HG03097 (cell line): ENCODE results near the gene PYGO2.
A peak's percentile ranks its signal among the peaks of the same experiment; 100 is the strongest.
"Not testable (repeated sequence)": the region's sequence is repeated elsewhere in the genome, so short reads cannot be mapped to it uniquely, and the experiment has no call there.

Source experiments
- ATAC-seq: cut with Tn5 transposase; IDR thresholded peaks from one replicate; pipeline ENCODE4 v1.9.1; 2021; ENCODE audit not compliant: unreplicated experiment, low FRiP score

Gene PYGO2

DNA sequence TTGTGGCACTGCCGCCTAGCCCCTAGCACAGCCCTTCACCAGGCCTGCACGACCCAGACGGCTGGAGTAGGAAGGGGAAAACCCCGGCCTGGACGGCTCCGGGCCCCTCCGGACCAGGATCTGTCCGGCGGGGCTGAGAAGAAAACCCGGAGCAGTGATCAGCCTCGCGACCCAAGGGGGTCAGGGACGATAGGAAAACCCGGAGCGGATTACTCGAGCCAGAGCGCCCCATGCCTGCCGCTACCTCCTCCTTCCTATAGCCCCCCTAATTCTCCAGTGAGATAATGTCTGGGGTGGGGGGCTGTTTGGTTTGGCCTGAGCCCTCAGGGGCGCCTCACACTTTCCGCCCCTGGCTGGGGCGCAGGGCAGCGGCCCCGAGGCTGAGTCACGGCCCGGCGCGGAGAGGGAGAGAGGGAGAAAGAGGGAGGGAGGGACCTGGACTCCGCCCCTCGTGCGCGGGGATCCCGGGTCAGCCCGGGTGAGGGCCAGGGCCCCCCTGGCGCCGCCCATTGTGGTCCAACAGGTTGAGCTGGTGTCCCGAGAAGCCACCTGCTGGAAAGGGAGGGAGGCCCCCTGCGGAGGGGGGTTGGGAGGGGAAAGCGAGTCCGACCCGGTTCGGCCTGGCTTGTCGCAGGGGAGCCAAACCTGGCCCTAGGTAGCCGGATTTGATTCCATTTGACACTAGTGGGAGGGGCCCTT lies 39.3 kb upstream of the PYGO2 start:
- ATAC-seq, result peak; percentile 35

DNA sequence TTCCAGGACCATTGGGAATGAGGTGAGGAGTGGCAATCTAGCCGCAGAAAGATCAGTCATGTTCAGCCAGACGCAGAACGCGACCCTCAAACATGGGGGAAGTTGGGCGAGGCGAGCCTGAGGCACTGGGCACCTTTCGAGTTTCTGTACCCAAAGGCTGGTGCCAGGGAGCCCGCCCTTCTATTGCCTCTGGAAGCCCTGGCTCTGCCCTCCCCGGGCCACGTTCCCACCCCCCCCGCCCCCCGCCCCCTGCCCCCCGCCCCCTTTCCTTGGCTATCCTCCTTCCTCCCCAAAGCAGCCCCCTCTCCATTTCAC lies 38.8 kb upstream of the PYGO2 start:
- ATAC-seq, result no peak

DNA sequence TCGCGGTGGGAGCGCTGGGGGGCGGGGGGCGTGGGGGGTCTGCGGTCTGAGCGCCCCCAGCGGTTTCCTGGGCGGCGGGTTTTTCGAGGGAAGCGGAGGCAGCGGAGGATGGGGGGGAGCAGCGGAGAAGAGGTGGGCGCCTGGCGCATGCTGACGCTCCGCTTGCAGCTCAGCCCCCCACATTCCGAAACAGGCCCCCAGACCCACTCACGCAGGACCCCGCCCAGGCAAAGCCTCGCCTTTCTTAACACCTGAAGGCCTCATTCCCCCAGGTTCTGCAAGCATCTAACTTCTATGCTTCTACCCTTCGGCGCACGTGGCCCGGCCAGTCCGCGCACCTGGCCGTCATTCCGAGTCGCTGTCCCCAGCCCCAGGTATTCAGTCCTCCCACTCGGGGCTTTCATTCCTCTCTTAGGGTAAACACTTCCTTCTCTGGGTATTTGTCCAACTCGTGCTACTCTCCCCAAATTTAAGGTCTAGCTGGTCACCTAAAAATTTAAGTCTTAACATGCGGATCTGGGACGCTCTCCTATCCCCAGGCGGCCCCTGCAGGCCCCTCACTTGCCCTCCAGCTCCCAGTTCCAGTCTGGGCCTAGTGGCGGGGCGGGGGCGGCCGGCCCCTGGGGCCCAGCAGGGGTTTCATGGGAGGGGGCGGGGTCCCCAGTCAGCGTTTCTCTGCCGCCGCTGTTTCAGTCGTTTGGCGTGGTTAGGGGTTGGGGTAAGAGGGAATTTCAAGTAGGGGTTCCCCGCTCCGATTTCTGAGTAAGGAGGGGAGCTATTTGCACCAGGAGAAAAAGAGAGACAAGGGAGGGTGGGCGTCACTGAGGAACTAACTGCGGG lies 38.2 kb upstream of the PYGO2 start:
- no peak for ATAC-seq

DNA sequence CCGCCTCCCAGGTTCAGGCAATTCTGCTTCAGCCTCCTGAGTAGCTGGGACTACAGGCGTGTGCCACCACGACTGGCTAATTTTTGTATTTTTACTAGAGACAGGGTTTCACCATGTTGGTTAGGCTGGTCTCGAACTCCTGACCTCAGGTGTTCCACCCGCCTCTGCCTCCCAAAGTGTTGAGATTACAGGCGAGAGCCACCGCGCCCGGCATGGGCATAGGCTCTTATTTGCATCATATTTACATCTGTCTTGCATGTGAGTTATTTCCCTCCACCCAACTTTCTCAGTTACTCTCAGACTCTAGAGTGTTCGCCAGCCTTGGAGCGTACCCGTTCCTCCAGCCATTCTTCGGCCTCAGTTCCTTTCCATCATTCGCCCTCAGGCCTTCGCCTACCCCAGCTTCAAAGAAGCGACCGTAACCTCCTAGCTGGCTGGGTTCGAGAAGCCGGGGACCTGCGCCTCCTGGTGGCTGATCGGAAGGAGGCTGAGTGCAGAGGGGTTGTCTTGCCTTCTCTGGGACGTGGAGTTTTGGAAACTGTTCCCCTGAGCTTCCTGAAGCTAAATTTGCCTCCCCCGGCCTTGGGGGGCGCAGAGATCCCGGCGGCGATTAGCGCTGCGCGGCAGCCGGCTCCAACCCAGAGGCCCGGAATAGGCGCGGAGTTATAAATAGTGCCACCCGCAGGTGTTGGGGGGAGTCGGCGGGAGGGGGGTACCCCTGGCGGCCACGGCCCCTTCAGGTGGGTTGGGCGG lies 37.4 kb upstream of the PYGO2 start:
- ATAC-seq, result no peak

DNA sequence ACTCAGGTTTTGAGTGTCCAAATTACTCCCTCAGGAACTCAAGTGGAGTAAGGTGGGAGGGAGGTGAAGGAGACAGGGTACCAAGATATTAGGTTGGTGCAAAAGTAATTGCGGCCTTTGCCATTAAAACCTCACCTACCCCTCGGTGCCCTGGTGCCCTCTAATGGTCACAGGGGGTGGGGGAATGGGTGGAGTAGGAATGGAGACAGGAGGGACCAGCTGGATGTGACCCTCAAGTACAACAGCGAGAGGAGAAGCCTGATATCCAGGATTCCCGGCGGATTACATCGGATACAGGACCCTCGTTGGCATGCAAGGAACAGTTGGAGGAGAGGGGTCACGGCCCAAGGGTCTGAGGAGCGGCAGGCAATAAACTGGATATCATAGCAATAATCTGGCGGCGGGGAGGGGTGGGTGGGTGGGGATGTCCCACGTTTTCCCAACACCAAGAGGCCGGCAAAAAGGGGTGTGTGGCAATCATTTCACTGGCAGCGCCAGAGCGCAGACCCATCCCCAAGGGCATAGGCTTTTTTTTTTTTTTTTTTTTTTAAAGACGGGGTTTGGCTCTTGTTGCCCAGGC lies 36.7 kb upstream of the PYGO2 start:
- no peak for ATAC-seq

DNA sequence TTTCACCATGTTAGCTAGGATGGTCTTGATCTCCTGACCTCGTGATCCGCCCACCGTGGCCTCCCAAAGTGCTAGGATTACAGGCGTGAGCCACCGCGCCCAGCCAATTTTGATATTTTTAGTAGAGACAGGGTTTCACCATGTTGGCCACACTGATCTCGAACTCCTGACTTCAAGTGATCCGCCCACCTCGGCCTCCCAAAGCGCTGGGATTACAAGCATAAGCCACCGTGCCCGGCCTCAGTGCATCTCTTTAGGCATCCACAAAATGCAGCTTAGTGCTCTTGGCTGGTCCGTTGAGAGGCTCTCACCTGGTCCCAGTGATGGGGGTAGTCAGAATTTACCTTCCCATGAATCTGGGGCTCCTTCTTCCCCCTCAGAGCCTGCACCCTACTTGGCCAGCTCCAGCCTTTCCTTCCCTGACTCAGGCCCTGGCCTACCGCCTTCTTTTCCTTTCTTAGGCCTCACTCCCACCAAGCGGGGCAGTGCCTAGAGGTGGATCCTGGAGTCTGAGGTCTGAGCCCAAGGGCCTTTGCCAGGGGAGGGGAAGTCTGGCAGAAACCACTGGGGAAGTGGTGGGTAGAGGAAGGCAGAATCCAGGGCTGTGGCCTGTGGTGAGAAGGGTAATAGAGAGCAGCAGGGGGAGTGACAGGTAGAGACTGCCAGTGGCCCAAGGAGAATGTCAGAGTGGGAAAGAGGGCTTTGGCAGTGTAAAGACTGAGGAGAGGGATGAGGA lies 35.6 kb upstream of the PYGO2 start:
- no peak for ATAC-seq

DNA sequence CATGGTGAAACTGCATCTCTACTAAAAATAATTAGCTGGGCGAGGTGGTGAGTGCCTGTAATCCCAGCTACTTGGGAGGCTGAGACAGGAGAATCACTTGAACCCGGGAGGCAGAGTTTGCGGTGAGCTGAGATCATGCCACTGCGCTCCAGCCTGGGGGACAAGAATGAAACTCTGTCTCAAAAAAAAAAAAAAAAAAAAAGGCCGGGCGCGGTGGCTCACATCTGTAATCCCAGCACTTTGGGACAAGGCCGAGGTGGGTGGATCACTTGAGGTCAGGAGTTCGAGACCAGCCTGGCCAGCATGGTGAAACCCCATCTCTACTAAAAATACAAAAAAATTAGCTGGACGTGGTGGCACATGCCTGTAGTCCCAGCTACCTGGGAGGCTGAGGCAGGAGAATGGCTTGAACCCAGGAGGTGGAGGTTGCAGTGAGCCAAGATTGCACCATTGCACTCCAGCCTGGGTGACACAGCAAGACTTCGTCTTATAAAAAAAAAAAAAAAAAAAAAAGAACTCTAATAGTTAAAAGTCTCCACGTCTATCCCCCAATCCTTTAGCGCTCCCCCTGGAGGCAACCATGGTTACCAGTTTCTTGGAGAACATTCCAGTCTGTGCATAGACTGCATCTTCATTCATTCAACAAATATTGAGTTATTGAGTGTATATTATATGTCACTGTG lies 33.9 kb upstream of the PYGO2 start:
- ATAC-seq, result not testable (repeated sequence)

DNA sequence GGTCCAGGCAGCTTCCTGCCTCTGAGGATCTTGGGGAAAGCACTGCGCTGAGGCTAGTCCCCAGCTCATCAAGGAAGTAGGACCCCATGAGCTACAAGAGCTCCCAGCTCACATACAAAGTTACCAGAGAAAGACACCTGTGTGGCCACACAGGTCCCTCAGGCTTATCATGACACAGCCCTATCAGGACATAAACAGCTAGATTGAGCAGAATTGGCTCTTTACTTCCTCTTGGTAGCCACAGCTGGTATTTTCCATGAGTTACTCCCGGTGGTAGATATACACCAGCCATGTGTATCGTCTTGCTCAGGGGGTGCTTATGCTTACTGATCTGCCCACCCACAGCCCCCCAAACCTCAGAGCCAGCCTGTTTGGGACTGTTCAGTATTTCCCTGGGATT lies 33.0 kb upstream of the PYGO2 start:
- no peak for ATAC-seq

DNA sequence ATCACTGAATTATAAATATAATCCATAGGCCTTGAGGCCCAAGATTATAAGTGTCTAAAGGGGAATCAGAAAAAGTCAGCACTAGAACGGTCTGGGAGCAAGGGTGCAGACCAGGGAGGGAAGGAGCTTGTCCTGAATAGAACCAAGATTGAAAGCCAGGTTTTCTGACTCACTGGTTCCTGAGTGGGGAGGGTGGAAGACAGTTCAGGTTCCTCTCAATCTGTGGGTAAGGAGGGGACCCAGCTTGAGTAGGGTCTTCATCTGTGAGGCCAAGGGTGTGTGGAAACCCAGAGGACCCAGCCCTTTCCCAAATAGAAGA lies 32.6 kb upstream of the PYGO2 start:
- no peak for ATAC-seq

DNA sequence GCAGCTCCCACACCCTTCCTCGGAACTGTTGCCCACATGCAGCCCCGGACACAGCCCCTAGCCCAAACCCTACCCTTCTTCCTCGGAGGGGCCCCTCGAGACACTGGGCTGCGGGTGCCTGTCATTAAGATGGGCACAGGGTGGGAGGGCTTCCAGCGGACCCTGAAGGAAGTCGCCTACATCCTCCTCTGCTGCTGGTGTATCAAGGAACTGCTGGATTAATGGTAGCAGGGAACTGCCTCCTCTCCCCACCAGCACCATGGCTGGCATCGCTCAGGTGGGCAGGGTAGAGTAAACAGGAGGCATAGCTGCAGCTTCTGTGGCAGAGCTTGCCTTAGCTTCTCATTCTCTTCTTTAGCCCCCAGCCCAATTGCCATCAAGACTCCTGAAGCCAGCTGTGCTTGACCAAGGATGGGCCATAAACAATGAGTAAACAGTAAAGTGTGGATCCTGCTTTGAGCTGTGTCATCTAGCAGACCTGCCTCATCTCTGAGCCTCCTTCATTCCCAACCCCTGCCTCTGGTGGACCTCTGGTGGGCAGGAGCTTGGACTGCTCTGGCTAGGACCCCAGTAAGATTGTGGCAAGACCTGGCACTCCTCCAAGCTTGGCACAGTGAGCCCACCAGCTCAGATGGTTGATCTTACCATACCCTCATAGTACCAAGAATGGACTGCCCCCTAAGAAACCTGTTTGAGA lies 32.1 kb upstream of the PYGO2 start, which contains the start of gene LENEP:
Gene LENEP (plus strand): TSS at position 15 of the 697 bp plus-strand sequence. CDS start 22 bp downstream, at position 37.
- ATAC-seq, result no peak

DNA sequence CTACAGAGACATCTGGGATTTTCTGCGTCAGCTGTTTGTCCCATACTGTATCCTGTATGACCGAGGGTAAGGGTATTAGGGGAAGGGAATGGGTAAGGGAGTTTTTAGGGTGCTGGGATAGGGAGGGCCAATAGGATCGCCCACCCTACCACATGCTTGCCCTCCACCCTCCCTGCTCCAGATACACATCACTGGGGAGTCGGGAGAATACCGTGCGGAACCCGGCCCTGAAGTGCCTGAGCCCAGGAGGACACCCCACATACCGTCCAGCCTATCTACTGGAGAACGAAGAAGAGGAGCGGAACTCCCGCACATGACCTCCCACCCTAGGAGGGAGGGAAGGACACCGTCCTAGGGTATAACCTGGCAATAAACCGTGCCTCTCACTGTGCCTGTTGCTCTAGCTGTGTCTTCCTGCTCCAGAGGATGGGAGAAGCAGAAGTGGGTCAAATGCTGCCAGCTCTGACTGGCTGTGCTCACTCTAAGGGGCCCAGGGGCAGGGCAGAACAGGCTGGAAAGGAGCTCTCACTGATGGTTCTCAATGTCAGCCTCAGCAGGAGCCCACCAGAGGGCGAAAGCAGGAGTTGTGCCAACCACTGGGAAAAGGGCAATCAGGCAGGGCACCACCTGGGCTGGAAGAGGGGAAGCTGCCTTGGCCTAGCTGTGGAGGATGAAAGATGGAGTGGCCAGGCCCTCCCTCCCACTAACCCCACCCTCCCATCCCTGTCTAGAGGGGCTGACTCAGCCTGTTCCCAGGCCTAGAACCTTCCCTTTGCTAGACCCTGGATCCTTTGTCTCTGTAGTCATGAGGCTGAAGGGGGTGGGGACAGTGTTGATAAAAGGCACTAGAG lies 31.4 kb upstream of the PYGO2 start:
- ATAC-seq, result no peak

DNA sequence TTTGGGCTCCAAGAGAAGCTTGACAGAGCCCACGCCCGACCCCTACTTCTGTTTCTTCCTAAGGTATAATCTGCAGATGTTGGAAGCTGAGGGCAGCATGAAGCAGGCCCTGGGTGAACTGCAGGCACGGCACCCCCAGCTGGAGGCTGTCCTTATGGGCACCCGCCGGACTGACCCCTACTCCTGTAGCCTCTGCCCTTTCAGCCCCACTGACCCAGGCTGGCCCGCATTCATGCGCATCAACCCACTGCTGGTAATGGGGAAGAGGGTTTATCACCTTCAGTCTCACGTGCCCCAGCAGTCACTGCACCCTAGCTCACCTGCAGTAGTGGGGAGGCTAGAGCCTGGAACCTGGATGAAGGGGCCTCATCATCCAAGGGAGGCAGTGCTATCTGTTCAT lies 28.7 kb upstream of the PYGO2 start:
- ATAC-seq, result no peak

DNA sequence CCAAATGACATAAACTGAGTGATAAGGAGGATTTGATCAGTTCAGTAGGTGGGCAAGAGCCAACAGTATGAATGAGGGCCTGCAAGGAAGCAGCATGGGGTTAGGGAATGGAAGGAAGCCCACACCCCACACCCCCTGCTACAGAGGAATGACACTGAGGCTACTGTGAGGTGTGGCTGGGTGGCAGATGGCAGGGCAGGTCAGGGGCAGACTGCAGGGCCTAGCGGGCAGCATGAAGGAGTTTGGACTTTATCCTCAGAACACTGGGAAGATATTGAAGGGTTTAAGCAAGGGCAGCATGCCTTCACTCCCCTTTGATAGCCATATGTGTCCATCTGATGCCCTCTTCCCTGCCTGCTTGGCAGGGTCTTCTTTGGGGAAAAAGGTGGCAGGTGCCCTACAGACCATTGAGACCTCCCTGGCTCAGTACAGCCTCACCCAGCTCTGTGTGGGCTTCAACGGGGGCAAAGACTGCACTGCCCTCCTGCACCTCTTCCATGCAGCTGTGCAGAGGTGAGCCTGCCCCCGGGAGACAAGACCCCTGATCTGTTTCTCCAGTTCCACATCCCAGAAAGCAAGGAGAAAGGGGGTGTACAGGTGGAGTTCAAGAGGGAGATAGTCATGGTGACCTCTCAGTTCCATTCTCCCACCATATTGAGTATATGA lies 27.7 kb upstream of the PYGO2 start:
- no peak for ATAC-seq

DNA sequence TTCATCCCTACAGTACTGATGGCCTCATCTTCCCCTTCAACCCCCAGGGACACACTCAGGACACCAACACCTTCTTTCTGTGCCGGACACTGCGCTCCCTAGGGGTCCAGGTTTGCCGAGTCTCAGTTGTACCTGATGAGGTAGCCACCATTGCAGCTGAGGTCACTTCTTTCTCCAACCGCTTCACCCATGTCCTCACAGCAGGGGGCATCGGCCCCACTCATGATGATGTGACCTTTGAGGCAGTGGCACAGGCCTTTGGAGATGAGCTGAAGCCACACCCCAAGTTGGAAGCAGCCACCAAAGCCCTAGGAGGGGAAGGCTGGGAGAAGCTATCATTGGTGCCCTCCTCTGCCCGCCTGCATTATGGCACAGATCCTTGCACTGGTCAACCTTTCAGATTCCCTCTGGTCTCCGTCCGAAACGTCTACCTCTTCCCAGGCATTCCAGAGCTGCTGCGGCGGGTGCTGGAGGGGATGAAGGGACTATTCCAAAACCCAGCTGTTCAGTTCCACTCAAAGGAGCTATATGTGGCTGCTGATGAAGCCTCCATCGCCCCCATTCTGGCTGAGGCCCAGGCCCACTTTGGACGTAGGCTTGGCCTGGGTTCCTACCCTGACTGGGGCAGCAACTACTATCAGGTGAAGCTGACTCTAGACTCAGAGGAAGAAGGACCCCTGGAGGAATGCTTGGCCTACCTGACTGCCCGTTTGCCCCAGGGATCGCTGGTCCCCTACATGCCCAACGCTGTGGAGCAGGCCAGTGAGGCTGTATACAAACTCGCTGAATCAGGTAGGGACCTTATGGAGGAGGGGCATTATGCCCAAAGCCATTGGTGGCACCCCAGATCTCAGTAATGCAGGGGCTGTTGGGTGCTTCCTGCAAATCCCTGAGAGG lies 26.7 kb upstream of the PYGO2 start:
- no peak for ATAC-seq

DNA sequence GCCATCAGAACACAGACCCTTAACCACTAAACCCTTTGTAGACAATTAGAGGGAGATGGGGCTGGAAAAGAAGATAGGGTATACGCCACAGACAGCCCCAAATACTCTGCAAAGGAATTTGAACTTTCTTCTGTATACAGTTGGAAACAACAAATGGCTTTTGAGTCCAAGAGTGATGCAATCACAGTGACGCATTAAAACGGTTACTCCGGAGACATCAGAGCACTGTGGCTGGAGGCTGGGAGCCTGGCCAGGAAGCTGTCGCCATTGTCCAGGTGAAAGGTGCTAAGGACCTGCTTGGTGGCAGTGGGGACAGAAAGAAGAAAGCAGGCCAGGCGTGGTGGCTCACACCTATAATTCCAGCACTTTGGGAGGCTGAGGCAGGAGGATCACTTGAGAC lies 25.7 kb upstream of the PYGO2 start:
- ATAC-seq, result no peak

DNA sequence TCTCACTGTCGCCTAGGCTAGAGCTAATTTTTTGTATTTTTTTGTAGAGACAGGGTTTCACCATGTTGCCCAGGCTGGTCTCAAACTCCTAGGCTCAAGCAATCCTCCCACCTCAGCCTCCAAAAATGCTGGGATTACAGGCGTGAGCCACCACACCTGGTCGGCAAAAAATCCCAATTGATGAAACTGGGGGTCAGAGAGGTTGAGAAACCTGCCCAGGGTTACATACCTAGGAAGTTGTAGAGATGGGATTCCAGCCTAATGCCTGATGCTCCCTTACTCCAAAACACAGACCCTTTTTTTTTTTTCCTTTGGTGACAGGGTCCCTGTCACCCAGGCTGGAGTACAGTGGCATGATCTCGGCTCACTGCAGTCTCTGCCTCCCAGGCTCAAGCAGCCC lies 25.2 kb upstream of the PYGO2 start:
- not testable (repeated sequence) for ATAC-seq
